IPS DF 4.7 (cell line): ENCODE data around the gene LCE7A.

Experiments
- DNase-seq: peaks from one replicate; pipeline ENCODE4 v3.0.0-alpha.2; 2013; ENCODE audit warnings: low spot score; ENCODE audit errors: extremely low read depth

Gene LCE7A

DNA sequence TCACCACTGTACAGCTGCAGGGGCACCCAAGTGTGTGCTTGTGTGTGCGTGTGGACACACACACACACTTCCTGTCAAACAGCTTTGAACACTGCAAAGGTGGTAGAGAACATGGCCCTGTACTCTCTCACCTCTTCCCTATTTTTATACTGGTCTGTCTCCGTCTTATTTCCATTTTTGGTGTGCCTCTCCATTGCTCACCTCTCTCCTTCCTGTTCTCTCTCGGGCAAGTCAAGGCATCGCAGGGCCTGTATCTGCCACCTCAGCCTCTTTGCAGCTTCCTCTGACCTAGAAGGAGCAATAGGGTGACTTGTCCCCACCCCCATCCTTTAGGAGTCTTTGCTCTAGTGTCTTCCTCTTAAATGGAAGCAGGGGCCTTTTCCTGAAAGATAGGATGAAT is 20.5 kb downstream of the LCE7A start:
- DNase-seq: no peak

DNA sequence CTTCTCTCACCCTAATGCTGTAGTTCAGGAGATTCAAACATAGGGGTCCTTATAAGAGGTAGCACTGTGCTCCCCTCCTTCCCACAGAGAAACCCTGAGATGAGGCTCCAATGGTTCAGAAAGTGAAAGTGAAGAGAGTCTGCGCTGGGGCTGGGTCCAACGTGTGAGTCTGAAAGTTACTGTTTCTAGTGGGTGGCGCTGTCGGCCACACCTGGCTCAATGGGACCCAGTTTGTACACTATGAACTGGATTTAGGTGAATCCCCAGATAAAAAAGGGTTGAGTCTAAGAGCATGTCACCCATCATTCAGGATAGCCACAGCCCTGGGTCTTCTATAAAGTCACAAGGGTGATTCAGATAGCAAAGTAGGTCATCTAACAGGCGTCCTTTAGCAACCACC is 21.1 kb downstream of the LCE7A start:
- no peak for DNase-seq

DNA sequence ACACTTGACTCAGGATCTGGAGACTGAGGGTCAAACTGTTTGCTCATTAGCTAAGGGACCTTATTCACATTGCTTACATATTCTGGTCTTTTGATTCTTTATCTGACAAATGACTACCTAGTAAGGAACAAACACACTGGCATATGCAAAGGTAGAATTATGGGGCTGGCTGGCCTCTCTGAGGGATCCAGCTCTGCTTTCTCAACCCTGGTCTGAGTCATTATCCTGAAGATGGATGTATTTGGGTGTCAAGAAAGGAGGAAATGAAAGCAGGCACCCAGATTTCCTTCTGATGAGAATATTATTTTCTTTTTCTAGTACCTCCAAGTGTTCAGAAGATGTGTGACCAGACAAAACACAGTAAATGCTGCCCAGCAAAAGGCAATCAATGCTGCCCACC is 24.3 kb downstream of the LCE7A start:
- no peak for DNase-seq

DNA sequence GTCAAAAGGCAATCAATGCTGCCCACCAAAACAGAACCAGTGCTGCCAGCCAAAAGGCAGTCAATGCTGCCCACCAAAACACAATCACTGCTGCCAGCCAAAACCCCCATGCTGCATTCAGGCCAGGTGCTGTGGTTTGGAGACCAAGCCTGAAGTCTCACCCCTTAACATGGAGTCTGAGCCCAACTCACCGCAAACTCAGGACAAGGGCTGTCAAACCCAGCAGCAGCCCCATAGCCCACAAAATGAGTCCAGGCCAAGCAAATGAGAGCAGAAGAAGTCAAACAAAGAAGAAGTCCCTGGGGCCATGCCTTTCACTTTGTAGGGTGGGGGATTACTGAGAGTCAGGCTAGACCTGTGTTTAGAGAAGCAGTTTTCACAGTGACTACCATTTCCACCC is 24.7 kb downstream of the LCE7A start:
- DNase-seq: no peak

DNA sequence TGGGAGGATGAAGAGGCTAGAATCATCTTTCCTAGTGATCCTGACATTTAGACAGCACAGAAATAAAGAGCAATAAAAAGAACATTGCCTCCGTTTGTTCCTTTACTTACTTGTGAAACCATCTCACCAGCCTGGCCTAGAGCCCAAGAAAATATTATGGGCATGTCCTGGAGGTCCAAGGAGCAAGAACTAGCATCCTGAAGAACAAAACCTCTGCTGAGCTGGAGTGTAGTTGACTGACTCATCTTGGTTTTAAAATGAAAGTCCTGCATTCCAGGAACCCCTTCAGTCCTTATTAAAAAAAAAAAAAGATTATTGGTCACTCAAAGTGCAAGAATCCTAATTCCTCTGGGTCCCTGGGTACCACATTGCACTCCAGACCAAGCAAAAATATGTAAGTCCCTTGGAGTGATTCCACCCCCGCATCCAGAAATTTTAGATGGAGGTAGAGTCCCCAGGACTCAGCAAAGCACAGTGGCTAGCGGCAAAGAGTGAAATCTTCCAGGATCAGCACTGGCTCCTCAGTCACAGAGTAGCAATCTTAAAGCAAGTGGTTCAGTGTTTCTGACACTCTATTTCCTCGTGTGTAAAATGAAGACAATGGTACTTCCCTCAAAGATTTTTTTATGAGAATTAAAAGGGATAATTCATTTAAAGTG is 25.3 kb downstream of the LCE7A start:
- DNase-seq: no peak

DNA sequence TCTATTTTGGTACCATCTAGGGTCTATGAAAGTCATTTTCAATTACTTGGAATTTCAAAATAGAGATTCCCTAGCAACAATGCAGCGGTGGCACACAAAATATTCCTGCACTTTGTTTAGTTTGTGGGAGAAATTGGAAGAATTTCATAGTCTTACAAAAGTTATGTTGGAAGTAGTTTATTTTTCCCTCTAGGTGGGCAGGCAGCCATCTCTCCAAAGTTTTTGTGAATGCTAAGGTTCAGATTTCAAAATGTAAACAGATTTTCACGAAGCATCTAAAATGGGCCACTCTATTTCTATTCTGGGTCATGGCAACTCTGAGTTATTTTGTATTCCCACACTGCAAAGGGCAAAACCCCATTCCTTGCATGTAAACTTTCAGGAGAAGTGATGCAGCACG is 26.3 kb downstream of the LCE7A start:
- DNase-seq: no peak

GRCh38 chr1:152886758-152887409 is 27.1 kb downstream of the LCE7A start:
- DNase-seq: no peak

DNA sequence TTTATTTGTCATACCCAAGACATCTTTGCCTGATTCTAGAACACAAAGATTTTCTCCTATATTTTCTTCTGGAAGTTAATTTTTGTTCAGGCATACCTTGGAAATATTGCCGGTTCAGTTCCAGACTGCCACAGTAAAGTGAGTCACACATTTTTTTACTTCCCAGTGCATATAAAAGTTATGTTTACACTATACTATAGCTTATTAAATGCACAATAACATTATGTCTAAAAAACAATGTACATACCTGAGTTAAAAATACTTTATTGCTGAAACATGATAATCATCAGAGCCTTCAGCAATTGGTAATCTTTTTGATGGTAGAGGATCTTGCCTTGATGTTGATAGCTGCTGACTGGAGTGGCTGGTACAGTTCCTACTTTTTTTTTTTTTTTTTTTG is 28.3 kb downstream of the LCE7A start:
- DNase-seq: no peak

GRCh38 chr1:152899027-152899426 is 39.2 kb downstream of the LCE7A start:
- no peak for DNase-seq

DNA sequence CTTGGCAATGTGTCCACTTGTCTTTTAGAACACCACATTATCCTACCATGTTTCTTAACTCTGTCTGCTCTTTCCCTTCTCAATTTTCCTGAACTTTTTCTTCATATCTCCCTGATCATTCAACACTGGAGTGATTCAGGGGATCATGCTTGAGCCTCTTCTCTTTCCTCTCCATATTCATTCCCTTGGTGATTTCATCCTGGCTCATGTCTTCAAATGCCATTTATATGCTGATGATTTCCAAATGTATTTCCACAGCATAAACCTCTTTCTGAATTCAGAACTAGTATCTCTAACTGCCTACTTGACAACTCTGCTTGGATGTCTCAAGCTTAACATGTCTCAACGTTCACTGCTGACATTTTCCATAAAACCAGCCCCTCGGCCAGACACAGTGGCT is 40.1 kb downstream of the LCE7A start:
- DNase-seq: no peak

GRCh38 chr1:152901631-152902030 is 41.8 kb downstream of the LCE7A start:
- no peak for DNase-seq

DNA sequence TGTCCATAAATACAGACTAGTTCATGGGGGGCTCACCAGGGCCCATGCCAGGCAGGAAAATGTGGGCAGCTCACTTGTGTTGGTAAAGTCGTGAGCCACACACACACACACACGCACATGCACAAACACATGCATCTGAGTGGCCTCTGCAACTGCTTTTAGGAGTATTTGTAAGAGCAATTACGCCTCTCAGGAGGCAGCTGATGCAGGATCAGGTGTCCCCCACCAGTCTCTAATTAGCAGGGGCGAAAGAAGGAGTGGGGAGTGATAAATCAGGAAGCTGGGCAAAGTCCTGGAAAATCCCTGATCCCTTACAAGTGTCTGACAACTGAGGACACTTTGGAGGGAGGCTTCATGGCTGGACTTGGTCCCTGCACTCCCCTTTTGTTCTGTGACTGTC is 42.8 kb downstream of the LCE7A start:
- DNase-seq: no peak

DNA sequence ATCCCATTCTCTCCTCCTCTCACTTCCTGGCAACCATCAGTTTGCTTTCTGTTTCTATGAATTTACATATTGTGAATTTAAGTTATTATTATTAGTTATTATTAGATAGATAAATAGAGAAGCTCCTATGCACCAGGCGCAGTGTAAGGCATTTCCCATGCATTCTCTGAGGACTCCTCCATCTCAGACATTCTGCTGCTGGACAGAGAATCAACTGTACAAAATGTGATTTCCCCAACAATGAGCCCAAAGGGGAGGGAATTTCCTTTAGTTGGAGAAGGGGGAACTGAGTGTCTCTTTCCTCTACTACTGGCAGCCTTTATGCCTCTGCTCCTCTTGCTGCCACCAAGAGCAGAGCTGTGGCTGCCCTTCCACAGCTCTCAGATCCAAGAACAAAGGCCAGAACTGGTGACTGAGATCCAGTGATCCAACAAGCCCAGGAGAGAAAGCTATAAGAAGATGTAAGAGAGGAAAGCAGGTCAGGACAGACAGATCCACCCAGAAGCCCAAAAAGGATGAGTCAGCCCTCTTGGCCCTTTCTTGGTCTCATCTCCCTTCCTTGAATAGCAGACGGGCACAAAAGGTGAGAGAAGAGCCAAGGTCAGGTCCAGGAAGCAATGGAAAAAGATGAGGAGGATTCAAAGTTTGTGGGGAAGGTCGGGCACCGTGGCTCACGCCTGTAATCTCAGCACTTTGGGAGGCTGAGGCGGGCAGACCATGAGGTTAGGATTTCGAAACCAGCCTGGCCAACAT is 45.1 kb downstream of the LCE7A start:
- DNase-seq: no peak

- DNase-seq: no peak
Measured at GRCh38 chr1:152906023-152906565, 46.3 kb downstream of the LCE7A start.

DNA sequence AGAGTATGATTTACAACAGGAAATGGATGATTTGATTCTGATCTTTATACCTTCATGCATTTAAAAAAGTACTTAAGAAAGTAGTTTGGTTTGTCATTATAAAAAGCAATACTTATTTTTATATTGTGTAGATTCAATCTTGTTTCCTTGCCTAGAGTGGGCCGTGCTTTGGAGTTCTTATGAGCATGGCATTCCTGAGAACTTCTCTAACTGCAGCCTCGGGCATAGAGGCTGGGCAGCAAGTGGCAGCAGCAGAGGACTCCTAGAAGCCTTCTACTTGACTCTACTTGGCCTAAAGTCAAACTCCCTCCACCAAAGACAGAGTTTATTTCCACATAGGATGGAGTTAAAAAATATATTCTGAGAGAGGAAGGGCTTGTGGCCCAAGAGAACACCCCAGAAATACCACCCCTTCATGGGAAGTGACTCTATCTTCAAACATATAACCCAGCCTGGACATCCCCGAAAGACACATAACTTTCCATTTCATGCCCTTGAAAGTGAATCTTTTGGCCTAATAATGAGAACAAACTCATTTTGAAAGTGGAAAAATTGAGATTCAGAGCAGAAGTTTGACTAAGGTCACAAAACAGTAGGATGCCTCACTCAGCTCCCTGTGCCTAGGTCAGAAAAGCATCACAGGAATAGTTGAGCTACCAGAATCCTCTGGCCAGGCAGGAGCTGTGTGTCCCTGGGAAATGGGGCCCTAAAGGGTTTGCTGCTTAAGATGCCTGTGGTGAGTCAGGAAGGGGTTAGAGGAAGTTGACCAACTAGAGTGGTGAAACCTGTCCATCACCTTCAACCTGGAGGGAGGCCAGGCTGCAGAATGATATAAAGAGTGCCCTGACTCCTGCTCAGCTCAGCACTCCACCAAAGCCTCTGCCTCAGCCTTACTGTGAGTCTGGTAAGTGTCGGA is 48.1 kb downstream of the LCE7A start, which contains the start of gene IVL:
TSS of gene IVL (plus strand) at position 861 of the 916 bp plus-strand sequence. CDS start 1,252 bp downstream, outside the sequence.
- no peak for DNase-seq

DNA sequence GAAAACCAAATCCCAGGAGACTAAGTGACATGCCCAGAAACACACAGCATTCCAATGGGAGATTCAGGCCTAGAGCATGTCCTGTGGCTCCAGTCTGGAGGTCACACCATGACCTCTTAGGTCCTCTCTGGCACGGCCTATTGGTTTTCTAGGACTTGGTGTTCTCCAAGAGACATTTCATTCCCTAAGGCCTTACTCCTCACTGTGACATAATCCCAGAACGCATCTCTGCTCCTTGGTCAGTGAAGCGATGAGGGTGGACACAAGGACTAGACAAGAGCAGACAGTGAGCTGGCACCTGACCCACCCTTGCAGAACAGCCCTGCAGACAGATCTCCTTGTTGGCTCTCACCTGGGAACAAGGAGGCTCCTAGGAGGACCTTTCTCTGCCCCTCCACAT is 49.4 kb downstream of the LCE7A start:
- DNase-seq: no peak
